SKM-1 (cell line): ENCODE measurements around the gene TMEM164.

ENCODE experiments used
- DNase-seq: peaks from one replicate; lab custom pipeline; 2025; ENCODE audit not compliant: unreplicated experiment; lab: John Stamatoyannopoulos, UW

Gene TMEM164

GRCh38 chrX:110036162-110037033 is 33.5 kb downstream of the TMEM164 start:
- no peak for DNase-seq

GRCh38 chrX:110037178-110037577 is 34.3 kb downstream of the TMEM164 start:
- no peak for DNase-seq

- no peak for DNase-seq
Measured at GRCh38 chrX:110038900-110039299, 36.0 kb downstream of the TMEM164 start.

- no peak for DNase-seq
Measured at GRCh38 chrX:110041980-110042379, 39.1 kb downstream of the TMEM164 start.

- DNase-seq = no peak
Measured at GRCh38 chrX:110042496-110042895, 39.6 kb downstream of the TMEM164 start.

- DNase-seq = no peak
Measured at GRCh38 chrX:110043506-110043905, 40.6 kb downstream of the TMEM164 start.

- DNase-seq = no peak
Measured at GRCh38 chrX:110044346-110045249, 41.7 kb downstream of the TMEM164 start.

- DNase-seq = no peak
Measured at GRCh38 chrX:110045421-110045820, 42.5 kb downstream of the TMEM164 start.

- no peak for DNase-seq
Measured at GRCh38 chrX:110046001-110046400, 43.1 kb downstream of the TMEM164 start.

GRCh38 chrX:110046971-110047370 is 44.1 kb downstream of the TMEM164 start:
- DNase-seq = no peak

- DNase-seq = no peak
Measured at GRCh38 chrX:110049096-110049495, 46.2 kb downstream of the TMEM164 start.

GRCh38 chrX:110050386-110050785 is 47.5 kb downstream of the TMEM164 start:
- DNase-seq = no peak

- DNase-seq = no peak
Measured at GRCh38 chrX:110050901-110051300, 48.0 kb downstream of the TMEM164 start.

- DNase-seq = no peak
Measured at GRCh38 chrX:110051559-110051958, 48.6 kb downstream of the TMEM164 start.

GRCh38 chrX:110052303-110052702 is 49.4 kb downstream of the TMEM164 start:
- DNase-seq = no peak

- no peak for DNase-seq
Measured at GRCh38 chrX:110053453-110053852, 50.5 kb downstream of the TMEM164 start.

GRCh38 chrX:110055616-110056015 is 52.7 kb downstream of the TMEM164 start:
- no peak for DNase-seq

- DNase-seq = no peak
Measured at GRCh38 chrX:110056419-110056818, 53.5 kb downstream of the TMEM164 start.

GRCh38 chrX:110059410-110059809 is 56.5 kb downstream of the TMEM164 start:
- no peak for DNase-seq

- no peak for DNase-seq
Measured at GRCh38 chrX:110060317-110060716, 57.4 kb downstream of the TMEM164 start.

- DNase-seq = no peak
Measured at GRCh38 chrX:110060846-110061537, 58.1 kb downstream of the TMEM164 start.
